ENCODE data around the gene EXPH5.

DNA sequence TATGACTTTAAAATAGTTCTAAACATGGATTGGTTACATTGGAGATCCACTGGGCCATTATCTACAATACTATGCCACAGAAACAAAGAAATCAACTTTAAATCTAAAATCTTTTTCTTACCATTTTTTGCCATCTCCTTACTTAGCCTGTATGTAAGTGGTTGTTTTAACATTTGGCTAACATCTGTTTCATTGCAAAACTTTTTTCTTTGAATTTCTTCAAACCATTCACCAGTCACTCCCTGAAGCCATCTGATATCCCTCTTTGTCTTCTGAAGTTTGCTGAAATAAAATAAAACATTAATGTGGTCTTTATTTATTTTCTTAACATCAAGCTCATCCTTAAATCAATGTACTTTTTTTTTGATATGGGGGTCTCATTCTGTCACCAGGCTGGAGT, 52.0 kb downstream of the EXPH5 start:
- TF ChIP-seq, protein P1, sequence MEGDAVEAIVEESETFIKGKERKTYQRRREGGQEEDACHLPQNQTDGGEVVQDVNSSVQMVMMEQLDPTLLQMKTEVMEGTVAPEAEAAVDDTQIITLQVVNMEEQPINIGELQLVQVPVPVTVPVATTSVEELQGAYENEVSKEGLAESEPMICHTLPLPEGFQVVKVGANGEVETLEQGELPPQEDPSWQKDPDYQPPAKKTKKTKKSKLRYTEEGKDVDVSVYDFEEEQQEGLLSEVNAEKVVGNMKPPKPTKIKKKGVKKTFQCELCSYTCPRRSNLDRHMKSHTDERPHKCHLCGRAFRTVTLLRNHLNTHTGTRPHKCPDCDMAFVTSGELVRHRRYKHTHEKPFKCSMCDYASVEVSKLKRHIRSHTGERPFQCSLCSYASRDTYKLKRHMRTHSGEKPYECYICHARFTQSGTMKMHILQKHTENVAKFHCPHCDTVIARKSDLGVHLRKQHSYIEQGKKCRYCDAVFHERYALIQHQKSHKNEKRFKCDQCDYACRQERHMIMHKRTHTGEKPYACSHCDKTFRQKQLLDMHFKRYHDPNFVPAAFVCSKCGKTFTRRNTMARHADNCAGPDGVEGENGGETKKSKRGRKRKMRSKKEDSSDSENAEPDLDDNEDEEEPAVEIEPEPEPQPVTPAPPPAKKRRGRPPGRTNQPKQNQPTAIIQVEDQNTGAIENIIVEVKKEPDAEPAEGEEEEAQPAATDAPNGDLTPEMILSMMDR (conservative IDR thresholded peaks at IDR 0.05; ENCODE audit: low read length), result no peak
- TF ChIP-seq EZH2phosphoT487 (IDR thresholded peaks at IDR 0.05; ENCODE audit: borderline replicate concordance), result no peak
